Upper lobe of right lung (tissue), 1 donor: ENCODE measurements around the gene SCYL2. TPM values are rescaled to one million over a fixed set of nuclear protein-coding genes. Genes with fewer than 3 reads are reported as not detected.
"Not testable (repeated sequence)": the region's sequence is repeated elsewhere in the genome, so short reads cannot be mapped to it uniquely, and the experiment has no call there.

Experiments
- ATAC-seq: fragments of 200-7000 bp; cut with Tn5 transposase; one replicate; pipeline ENCODE4 v1.9.1; 2020; ENCODE audit warnings: mild to moderate bottlenecking, moderate library complexity
- DNase-seq: peaks from one replicate; pipeline ENCODE4 v3.0.0-alpha.2; 2020
- H3K27ac ChIP-seq: fragments of 200-600 bp; one replicate; pipeline ENCODE4 v1.8.0; 2022
- H3K27me3 ChIP-seq: fragments of 200-600 bp; one replicate; pipeline ENCODE4 v1.8.0; 2022; ENCODE audit warnings: mild to moderate bottlenecking
- H3K36me3 ChIP-seq: fragments of 200-600 bp; one replicate; pipeline ENCODE4 v1.8.0; 2022
- H3K4me1 ChIP-seq: fragments of 200-600 bp; one replicate; pipeline ENCODE4 v1.8.0; 2022
- H3K4me3 ChIP-seq: fragments of 200-600 bp; one replicate; pipeline ENCODE4 v1.8.0; 2022; ENCODE audit warnings: mild to moderate bottlenecking
- H3K9me3 ChIP-seq: fragments of 200-600 bp; one replicate; pipeline ENCODE4 v1.8.0; 2022
- CTCF ChIP-seq: fragments of 200-600 bp; IDR thresholded peaks from one replicate; pipeline ENCODE4 v1.8.0; 2022; ENCODE audit warnings: antibody characterized with exemption
- intact Hi-C: fragments of 100-400 bp; cut with DNase I; formaldehyde crosslinking; loops from one replicate; pipeline ENCODE4 v1.11.0; 2022
- total RNA-seq: library from RNA; stranded (reverse); fragmentation: NEBNext Ultra II Directional; extraction: Animal tissue kit (Norgen Biotek cat#: 25700); gene quantifications from one replicate; pipeline ENCODE4 v1.2.1, GENCODE V29; 2021
- donor health status: DM: no; HTN: yes; CAD: no; lungs with severe emphysema.

SCYL2 gene
- total RNA-seq, 1 donor from 2014 or later: 40.8 TPM

- no peak for DNase-seq
- Histone ChIP-seq H3K27me3 (no peaks in the 10 kb centered on the region), H3K4me1 (peaks cover 5% of the 10 kb centered on the region), H3K27ac (no peak overlapping the region), H3K9me3 (no peaks in the 10 kb centered on the region), H3K36me3 (peaks cover 12% of the 10 kb centered on the region), H3K4me3 (no peak overlapping the region)
- intact Hi-C loops: no loop called here
- TF ChIP-seq CTCF: no peak
- ATAC-seq: no peak
Measured at GRCh38 chr12:100279159-100279558, 12.2 kb downstream of the SCYL2 start.

- DNase-seq (no peak), ATAC-seq (no peak)
- intact Hi-C loops: no loop called here
- Histone ChIP-seq H3K4me3 (no peak overlapping the region), H3K27me3 (no peaks in the 10 kb centered on the region), H3K27ac (no peak overlapping the region), H3K36me3 (peaks cover 18% of the 10 kb centered on the region), H3K4me1 (no peaks in the 10 kb centered on the region), H3K9me3 (no peaks in the 10 kb centered on the region)
- TF ChIP-seq CTCF: no peak
Measured at GRCh38 chr12:100279607-100280244, 12.7 kb downstream of the SCYL2 start.

GRCh38 chr12:100284556-100284955 is 17.6 kb downstream of the SCYL2 start:
- H3K4me3 ChIP-seq, H3K27ac ChIP-seq, intact Hi-C loops, DNase-seq, H3K27me3 ChIP-seq, ATAC-seq, H3K4me1 ChIP-seq, H3K9me3 ChIP-seq: not testable (repeated sequence)
- peaks cover 35% of the 10 kb centered on the region for H3K36me3 ChIP-seq

- no peak for TF ChIP-seq CTCF
- Histone ChIP-seq H3K4me1 (no peaks in the 10 kb centered on the region), H3K9me3 (no peaks in the 10 kb centered on the region), H3K36me3 (peaks cover 47% of the 10 kb centered on the region), H3K4me3 (no peak overlapping the region), H3K27ac (no peak overlapping the region), H3K27me3 (no peaks in the 10 kb centered on the region)
- intact Hi-C loops: no loop called here
- DNase-seq (no peak), ATAC-seq (no peak)
Measured at GRCh38 chr12:100289038-100289437, 22.1 kb downstream of the SCYL2 start.

- Histone ChIP-seq H3K27ac (no peak overlapping the region), H3K4me3 (no peak overlapping the region), H3K36me3 (peaks cover 37% of the 10 kb centered on the region), H3K27me3 (no peaks in the 10 kb centered on the region), H3K9me3 (no peaks in the 10 kb centered on the region), H3K4me1 (no peaks in the 10 kb centered on the region)
- no peak for TF ChIP-seq CTCF
- ATAC-seq (no peak), DNase-seq (no peak)
- intact Hi-C loops: no loop called here
Measured at GRCh38 chr12:100290016-100290415, 23.0 kb downstream of the SCYL2 start.

- no peaks in the 10 kb centered on the region for H3K4me1 ChIP-seq
- no peak overlapping the region for H3K4me3 ChIP-seq
- no peak for TF ChIP-seq CTCF
- peaks cover 36% of the 10 kb centered on the region for H3K36me3 ChIP-seq
- no peak overlapping the region for H3K27ac ChIP-seq
- no peaks in the 10 kb centered on the region for H3K9me3 ChIP-seq
- intact Hi-C loops: no loop called here
- no peak for ATAC-seq
- H3K27me3 ChIP-seq: no peaks in the 10 kb centered on the region
- DNase-seq: no peak
Measured at GRCh38 chr12:100293017-100293416, 26.0 kb downstream of the SCYL2 start.

GRCh38 chr12:100294366-100294765 is 27.4 kb downstream of the SCYL2 start:
- ATAC-seq, H3K4me1 ChIP-seq, H3K27me3 ChIP-seq, H3K4me3 ChIP-seq, H3K9me3 ChIP-seq, intact Hi-C loops, H3K27ac ChIP-seq, DNase-seq: not testable (repeated sequence)
- H3K36me3 ChIP-seq: peaks cover 45% of the 10 kb centered on the region
